GM18858 (cell line): ENCODE results near the gene PRPSAP2.
"Not testable (repeated sequence)": the region's sequence is repeated elsewhere in the genome, so short reads cannot be mapped to it uniquely, and the experiment has no call there.

Experiments used
- ATAC-seq: cut with Tn5 transposase; IDR thresholded peaks from one replicate; pipeline ENCODE4 v1.9.1; 2021; ENCODE audit not compliant: unreplicated experiment

PRPSAP2 gene

DNA sequence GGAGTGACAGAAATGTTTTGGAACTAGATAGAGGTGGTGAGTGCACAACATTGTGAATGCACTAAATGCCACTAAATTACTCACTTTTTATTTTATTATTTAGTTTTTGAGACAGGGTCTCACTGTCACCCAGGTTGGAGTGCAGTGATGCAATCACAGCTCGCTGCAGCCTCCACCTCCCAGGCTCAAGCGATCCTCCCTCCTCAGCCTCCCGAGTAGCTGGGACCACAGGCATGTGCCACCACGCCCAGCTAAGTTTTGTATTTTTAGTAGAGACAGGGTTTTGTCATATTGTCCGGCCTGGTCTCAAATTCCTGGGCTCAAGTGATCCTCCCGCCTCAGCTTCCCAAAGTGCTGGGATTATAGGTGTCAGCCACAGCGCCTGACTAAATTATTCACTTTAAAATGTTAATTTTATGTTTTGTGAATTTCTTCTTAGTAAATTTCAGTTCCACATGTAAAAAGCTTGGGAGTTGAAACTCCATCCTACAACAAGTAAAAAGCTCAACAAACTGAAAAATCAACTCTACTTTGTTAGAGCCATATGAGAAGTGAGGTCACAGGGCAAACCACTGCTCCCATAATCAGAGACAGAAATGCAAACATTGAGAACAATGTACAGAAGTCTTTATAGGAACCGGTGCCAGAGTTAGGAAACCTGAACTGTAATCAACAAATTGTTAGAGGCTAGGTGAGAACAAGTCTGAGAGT is 80.2 kb downstream of the PRPSAP2 start:
- ATAC-seq = no peak

DNA sequence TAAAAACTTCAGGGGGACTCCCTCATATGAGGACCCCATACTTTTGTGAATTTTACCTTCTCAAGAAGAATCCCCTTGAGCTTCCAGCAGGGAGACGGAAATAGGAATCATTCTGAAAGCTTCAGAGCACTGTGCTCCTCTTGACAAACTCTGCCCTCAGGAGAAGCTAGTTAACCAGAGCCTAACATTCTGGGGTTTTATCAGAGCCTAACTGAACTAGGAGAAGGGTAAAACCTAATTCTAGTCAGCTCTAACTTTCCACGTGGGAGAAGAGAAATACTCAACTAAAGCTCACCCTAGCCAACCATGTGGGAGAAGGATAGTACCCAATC is 80.7 kb downstream of the PRPSAP2 start:
- ATAC-seq = no peak

DNA sequence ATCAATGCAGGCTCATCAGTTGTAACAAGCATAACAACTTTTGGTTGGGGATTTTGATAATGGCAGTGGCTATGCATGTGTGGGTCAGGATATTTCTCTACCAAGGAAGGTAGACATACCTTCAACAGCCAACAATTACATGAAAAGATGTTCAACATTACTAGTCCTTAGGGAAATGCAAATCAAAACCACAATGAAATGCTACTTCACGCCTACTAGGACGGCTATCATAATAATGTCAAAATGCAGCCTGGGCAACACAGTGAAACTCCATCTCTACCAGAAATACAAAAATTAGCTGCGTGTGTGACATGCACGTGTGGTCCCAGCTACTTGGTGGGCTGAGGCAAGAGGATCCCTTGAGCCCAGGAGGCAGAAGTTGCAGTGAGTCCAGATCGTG is 86.7 kb downstream of the PRPSAP2 start:
- no peak for ATAC-seq

DNA sequence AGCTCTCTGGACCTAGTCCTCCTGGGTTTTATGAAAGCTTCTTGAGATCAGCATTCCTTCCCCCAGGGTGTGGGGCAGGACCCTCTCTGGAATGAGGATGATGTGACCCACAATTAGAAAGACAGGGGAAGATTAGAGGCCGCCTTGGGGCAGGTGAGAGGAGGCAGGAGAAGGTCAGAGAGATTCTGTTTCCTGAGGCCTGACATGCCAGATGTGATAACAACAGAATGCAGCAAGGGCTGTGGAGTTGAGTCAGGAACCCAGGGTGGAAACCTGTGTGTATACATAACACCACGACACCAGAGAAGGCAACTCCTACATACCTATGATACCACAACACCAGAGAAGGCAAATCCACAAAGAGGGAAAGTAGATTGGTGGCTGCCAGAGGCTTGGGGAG is 88.6 kb downstream of the PRPSAP2 start:
- no peak for ATAC-seq

DNA sequence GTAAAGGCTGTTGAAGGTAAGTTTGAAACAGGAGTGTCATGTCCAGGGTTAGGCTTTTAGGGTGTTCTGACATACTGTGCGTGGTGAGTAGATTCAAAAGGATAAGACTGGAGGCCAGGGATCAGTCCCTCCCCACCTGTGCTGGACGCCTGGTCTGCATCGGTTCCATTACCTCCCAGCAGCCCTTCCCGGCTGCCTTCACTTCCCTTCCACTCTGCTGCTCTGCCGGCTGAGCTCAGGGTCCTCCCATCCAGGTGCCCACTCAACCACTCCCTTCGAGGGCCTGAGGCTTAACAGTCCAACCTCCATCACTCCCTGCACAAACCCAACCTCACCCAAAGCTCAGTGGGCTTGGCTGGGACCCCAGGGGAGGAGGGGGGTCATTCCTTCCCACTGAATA is 89.9 kb downstream of the PRPSAP2 start:
- ATAC-seq = no peak

DNA sequence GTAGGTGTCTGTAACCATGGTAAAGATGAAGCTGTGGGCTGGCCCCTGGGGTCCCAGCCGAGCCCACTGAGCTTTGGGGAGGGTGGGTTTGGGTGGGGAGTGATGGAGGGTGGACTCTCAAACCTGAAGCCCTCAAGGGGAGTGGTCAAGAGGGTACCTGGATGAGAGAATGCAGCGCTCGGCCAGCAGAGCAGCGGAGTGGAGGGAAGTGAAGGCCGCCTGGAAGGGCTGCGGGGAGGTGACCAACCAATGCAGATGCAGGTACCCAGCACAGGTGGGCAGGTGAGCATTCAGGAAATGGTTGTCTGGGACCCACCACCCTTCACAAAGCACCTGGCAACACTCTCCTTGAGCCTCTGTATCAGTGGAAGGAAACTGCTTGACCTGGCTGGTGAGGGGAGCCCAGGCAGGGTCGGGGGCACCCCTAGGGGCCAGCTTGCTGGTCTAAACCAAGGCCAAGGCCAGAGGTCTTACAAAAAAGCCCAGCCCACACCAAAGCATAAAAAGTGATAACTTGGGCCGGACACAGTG is 90.6 kb downstream of the PRPSAP2 start:
- no peak for ATAC-seq

DNA sequence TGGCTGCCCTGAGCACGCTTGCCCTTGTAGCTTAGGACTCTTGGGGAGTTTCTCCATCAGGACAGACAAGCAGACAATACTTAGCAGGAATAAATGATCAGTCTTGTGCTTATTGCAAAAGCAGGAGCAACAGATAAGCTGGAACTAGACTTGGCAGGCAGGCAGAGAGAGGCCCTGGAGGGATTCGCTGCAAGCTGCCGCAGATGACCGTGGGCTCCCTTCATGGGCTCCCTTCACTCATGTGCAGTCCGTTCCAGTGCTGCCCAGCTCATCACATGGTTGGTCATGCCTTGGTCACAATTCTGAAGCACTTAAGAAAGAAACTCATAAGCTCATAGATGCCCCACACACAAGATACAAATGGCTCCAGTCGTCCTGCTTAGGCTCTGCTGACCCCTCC is 91.6 kb downstream of the PRPSAP2 start:
- no peak for ATAC-seq

DNA sequence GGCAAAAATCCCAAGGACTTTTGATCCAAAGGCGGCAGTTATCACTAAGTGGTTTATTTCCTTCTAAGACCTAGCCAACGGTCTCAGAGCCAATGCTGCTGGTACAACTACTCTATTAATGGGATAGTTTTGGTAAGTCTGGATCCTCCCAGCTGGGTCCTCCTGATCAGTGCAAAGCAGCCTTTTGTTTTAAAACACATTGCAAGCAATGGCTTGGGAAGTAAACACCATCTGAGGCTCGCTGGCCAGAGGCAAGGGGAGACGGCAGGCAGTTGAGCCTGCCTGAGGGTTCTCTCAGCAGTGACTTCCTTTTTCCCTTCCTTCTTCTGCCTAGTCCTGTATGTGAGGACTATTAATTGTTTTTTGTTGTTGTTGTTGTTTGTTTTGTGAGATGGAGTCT is 92.4 kb downstream of the PRPSAP2 start:
- no peak for ATAC-seq

DNA sequence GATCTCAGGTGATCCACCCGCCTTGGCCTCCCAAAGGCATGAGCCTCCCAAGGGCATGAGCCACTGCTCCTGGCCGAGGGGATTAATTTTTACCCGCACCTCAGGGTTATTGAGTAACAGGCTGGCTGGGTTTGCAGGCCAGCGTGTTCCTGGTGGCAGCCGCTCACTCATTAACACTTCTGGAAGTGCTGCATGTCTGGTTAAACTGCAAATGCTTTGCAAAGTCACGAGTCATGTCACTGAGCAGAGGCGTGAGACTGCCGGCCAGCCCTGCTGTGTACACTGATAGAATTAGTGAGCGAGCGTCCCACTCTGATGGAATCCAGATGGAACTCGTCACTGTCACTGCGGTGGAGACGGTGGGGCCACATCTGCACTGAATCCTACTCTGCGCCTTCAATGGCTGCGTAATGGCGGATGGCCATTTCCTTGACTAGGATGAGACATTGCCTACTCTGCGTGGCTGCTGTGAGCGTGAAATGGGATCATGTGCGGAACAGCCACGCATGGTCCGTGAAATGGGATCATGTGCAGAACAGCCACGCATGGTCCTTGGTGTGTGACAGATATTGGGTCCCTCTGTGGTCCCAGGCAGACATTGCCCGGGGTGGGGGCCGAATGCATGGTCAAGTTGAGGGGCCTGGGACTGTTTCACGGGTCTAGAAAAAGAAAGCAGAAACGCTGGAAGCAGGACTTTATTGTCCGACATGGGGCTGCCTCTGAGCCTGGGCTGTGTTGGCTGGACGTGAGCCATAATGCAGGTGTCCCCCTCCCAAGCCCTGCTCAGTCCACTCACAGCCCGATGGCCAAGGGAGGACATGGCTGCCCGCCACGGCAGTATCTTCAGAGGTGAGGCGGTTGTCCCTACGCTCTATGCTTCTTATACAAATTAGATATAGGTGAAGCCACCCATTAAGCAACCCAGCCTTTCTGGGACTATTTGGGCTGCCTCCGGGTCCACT is 93.3 kb downstream of the PRPSAP2 start:
- ATAC-seq = no peak

DNA sequence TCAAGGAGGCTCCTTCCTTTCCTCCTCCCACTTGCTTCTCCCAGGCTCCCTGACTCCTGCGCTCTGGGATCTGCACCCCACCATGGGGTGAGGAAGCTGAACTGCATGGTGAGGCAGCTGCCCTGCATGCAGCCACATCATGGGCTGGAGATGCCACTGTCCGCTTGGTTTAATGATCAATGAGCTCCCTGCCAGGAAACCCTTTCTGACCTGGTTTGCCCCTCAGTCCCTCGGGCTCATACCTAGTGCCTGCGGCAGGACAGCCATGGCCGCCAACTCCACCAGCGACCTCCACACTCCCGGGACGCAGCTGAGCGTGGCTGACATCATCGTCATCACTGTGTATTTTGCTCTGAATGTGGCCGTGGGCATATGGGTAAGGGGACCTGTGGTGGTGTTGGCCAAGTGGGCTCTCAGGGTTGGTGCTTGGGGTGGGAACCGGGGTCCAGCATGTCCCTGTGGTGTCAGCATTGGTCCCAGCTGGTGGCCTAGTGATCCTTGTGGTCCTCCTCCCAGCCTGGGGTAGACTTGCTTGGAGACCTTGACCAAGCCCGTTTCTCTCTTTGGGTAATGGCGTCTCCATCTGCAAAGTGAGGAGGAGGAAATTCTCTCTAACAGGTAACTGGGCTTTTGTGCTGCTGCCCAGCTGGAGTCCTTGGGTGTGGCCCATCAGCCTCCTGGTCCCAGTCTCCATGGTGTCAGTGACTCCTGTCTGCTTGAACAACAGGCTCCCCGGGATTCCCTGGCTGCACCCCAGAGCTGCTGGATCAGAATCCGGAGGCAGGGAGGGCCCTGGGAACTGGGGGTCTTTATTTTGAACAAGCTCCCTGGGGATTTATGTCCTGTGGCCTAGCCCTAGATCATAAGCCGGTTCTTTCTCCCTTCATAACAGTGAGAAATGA is 94.3 kb downstream of the PRPSAP2 start, which contains the start of gene SLC5A10:
Gene SLC5A10, plus strand, starts transcription at position 225 of the 902 bp plus-strand sequence. Its CDS starts 41 bp downstream, at position 266.
- no peak for ATAC-seq

DNA sequence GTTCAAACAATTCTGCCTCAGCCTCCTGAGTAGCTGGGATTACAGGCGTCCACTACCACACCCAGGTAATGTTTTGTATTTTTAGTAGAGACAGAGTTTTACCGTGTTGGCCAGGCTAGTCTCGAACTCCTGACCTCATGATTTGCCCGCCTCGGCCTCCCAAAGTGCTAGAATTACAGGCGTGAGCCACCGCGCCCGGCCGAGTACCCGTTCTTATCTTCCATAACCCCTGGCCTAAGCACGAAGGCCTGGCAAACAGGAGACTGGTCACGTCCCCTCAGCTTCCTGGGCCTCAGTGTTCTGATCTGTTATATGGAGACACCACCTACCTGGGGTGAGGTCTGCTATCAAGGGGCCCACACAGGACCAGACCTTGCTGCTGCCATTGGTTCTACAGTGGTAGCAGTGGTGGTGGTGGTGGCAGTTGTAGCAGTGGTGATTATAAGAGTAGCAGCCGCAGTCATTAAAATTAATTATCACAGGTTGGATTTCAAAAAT is 95.3 kb downstream of the PRPSAP2 start:
- no peak for ATAC-seq

DNA sequence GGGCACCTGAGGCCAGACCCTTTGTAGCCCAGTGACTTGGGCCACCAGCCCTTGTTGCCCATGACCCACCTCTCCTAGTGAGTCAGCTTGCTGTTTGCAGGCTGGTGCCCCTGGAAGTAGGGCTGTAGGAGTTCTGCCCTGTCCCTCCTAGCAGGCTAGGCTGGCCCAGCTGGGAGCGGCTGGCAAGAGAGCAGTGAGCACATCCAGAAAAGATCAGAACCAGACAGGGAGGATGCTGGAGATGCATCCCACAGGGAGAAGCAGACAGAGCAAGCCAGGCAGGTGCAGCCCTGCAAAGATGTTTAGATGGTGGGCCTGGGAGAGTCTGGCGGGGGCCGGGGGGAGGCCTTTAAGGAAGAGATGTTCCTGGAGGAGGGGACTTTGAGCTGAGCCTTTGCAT is 96.4 kb downstream of the PRPSAP2 start:
- ATAC-seq = no peak

DNA sequence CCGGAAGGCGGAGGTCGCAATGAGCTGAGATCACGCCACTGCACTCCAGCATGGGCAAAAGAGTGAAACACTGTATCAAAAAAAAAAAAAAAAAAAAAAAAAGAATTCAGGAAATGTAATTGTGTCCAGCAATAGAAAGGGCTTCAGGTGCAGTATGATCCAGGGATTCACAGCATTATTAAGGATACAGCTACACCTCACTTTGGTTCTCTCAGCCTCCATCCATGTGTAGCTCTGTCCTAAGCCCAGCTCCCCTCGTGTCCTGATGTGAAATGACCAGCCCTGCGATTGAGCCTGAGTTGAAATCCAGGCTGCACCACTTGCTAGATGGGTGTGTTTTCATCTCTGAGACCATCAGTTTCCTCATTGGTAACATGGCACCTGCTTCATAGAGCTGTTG is 97.1 kb downstream of the PRPSAP2 start:
- ATAC-seq = no peak

DNA sequence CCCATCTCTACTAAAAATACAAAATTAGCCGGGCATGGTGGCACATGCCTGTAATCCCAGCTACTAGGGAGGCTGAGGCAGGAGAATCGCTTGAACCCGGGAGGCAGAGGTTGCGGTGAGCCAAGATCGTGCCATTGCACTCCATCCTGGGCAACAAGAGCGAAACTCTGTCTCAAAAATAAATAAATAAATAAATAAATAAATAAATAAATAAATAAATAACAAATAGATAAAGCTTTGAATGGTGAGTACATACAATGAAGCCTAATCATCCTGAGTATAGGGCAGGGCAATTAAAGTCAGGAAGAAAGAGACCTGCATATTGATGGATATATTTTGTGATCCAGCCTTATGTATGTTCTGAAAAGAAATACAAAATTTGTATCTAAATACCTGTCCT is 98.1 kb downstream of the PRPSAP2 start:
- ATAC-seq = not testable (repeated sequence)

DNA sequence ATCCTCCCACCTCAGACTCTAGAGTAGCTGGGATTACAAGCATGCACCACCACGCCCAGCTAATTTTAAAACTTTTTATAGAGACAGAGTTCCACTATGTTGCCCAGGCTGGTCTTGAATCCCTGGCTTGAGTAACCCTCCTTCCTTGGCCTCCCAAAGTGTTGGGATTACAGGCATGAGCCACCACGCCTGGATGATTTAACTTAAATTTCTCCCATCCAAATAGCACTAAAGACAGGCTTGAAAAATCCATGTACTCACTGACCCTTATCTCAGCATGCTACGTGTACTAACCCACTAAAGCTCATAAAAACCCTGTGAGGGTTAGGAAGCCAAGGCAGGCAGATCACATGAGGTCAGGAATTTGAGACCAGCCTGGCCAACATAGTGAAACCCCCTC is 98.7 kb downstream of the PRPSAP2 start:
- no peak for ATAC-seq

DNA sequence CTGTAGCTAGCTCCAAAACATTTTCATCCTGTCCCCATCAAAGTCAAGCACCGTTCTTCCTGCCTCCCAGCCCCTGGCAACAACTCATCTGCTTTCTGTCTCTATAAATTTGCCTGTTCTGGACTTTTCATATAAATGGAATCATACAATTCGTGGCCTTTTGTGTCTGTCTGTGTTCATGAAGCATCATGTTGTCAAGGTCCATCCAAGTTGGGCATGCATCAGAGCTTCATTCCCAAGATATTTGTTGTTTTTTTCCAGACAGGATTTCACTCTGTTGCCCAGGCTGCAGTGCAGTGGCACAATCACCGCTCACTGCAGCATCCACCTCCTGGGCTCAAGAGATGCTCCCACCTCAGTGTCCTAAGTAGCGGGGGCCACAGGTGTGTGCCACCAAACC is 99.9 kb downstream of the PRPSAP2 start:
- ATAC-seq = no peak

DNA sequence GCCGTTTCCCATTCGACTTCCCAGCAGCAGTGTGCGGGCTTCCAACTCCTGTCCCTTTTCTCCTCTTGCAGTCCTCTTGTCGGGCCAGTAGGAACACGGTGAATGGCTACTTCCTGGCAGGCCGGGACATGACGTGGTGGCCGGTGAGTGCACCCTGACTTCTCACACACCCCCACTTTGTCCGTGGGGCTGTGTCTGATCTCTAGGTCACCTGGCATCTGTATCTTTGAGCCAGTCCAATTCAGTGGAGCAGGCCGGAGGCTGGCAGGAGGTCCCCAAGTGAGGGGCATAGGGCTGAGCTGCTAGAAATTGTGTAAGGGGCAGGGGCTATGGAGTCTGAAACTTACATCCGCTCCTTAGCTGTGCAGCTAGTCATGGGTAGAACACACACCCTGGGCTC is 100.7 kb downstream of the PRPSAP2 start:
- no peak for ATAC-seq

DNA sequence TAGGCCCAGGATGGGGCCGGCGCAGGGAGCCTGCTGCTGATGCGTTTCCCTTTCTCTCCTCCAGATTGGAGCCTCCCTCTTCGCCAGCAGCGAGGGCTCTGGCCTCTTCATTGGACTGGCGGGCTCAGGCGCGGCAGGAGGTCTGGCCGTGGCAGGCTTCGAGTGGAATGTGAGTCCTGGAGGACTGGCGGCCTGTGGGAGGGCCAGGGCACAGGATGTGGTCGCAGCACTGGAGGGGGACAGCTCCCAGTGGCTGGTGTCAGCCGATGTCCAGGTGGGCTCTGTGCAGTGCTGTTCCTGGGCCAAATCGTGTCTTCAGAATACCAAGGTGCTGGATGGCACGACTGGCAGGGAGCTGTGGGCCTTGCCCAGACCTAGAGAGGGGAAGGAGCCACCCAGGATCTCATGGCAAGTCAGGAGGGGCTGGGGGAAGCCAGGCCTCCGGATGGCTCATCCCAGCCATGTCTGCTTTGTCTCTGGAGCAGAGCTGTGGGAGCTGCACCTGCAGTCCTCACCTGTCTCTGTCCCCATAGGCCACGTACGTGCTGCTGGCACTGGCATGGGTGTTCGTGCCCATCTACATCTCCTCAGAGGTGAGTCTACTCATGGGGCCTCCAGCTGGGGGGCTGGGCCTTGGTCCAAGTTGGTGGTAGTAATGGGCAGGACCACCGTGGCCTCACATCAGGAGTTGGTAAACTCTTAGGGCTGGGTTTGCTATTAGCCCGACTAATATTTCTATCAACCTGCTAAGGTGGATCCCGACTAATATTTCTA is 101.3 kb downstream of the PRPSAP2 start:
- no peak for ATAC-seq

DNA sequence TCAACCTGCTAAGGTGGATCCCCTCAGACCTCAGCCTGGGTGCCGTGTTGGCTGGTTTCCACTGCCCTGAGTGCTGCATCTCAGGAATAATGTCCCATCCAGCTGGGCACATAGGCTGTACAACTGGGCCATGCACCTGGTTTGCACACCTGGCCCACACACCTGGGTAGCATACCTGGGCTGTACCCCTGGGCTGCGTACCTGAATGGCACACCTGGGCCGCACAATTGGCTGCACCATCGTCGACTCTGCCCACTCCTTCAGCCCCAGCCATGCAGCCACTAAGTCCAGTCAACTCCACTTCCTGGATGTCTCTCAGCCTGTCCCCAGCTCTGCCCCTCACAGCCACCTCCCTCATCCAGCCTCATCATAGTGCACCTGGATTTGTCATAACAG is 101.9 kb downstream of the PRPSAP2 start:
- ATAC-seq = no peak

DNA sequence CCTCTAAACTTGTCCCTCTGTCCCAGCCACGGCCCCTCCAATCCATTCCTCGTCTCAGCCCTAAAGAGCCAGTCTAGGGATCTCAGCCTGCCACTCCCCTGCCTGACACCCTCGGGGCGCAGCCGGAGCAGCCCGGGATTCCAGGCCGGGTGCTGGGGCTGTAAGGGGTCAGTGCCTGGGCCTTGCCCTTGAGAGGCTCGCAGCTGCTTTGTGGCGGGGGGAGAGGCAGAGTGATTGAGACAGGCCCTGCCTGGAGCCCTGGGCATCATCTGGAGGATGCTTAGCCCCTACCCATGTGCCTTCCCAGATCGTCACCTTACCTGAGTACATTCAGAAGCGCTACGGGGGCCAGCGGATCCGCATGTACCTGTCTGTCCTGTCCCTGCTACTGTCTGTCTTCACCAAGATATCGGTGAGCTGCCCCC is 102.3 kb downstream of the PRPSAP2 start:
- ATAC-seq = no peak
